ENCODE results near the gene FNDC3A.

The FNDC3A gene

DNA sequence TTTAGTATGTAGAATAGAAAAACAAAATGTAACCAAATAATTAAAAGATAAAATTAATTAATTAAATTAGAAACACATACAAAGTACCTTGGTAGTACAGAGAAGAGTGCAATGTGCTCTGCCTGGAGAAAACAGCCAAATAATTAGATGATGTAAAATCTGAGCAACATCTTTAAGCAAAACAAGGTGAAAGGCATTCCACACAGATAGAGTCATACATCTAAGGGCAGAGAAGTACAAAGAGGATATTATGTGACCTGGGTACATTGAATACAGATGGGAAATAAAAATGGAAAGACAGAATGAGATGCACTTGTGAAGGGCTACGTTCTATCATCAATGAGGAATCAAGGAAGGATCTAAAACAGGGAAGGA lies 25.2 kb upstream of the FNDC3A start:
- Histone ChIP-seq H3K4me3 (replicated peaks; ENCODE audit: low read depth, low read length) (no peak overlapping the region), H3K36me3 (ENCODE audit: control insufficient read depth, insufficient read depth, low read length) (no peaks in the 10 kb centered on the region), H3K27me3 (replicated peaks; ENCODE audit: control insufficient read depth, insufficient read depth, low read length) (no peaks in the 10 kb centered on the region; the same call in 1 of the 2 replicates)
- DNase-seq (ENCODE audit: extremely low read depth, insufficient read length): no peak
- TF ChIP-seq, protein P1, sequence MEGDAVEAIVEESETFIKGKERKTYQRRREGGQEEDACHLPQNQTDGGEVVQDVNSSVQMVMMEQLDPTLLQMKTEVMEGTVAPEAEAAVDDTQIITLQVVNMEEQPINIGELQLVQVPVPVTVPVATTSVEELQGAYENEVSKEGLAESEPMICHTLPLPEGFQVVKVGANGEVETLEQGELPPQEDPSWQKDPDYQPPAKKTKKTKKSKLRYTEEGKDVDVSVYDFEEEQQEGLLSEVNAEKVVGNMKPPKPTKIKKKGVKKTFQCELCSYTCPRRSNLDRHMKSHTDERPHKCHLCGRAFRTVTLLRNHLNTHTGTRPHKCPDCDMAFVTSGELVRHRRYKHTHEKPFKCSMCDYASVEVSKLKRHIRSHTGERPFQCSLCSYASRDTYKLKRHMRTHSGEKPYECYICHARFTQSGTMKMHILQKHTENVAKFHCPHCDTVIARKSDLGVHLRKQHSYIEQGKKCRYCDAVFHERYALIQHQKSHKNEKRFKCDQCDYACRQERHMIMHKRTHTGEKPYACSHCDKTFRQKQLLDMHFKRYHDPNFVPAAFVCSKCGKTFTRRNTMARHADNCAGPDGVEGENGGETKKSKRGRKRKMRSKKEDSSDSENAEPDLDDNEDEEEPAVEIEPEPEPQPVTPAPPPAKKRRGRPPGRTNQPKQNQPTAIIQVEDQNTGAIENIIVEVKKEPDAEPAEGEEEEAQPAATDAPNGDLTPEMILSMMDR (IDR thresholded peaks at IDR 0.05; ENCODE audit: insufficient read depth, low read length, poor library complexity, severe bottlenecking): no peak

DNA sequence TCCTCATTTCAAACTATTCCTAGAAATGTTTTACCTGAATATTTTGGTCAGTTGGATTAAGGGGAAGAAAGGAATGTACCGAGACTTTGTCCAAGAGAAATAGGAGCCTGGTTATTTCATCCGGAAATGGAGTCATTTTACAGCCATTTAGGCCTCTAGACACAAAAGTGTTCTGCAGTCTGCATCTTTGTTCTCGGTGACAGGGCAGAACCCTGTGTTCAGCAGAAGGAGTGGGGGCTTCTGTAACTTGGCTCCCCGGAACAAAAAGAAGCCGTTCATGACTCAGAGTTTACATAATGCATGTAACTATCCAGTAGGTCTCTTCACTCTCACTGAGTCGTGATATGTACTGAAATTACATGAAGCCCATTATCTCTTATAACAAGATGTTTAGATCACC lies 21.6 kb upstream of the FNDC3A start:
- no peak for DNase-seq (ENCODE audit: extremely low read depth, insufficient read length)
- H3K27me3 ChIP-seq (replicated peaks; ENCODE audit: control insufficient read depth, insufficient read depth, low read length): no peaks in the 10 kb centered on the region
- H3K36me3 ChIP-seq (ENCODE audit: control insufficient read depth, insufficient read depth, low read length): no peaks in the 10 kb centered on the region
- no peak overlapping the region for H3K4me3 ChIP-seq (replicated peaks; ENCODE audit: low read depth, low read length)
- TF ChIP-seq, protein P1 (IDR thresholded peaks at IDR 0.05; ENCODE audit: insufficient read depth, low read length, poor library complexity, severe bottlenecking): no peak

DNA sequence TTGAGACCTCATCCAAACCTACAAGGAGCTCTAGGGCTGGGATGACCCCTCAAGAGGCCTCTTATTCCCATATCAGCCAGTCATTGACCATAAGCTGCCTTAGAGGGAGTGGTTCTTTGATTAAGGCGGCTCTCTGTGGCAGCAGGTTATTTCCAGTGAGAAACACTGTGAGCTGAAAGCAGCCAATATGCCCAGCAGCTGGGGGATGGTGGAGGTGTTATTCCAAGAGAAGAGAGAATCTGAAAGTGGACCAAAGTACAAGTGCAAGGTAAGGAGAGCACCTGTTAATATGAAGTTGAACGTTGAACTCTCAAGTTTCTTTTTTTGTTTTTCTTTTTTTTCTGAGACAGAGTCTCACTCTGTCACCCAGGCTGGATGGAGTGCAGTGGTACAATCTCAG lies 20.2 kb upstream of the FNDC3A start:
- no peaks in the 10 kb centered on the region for H3K36me3 ChIP-seq (ENCODE audit: control insufficient read depth, insufficient read depth, low read length)
- DNase-seq (ENCODE audit: extremely low read depth, insufficient read length): no peak
- TF ChIP-seq, protein P1 (IDR thresholded peaks at IDR 0.05; ENCODE audit: insufficient read depth, low read length, poor library complexity, severe bottlenecking): no peak
- no peaks in the 10 kb centered on the region for H3K27me3 ChIP-seq (replicated peaks; ENCODE audit: control insufficient read depth, insufficient read depth, low read length)
- H3K4me3 ChIP-seq (replicated peaks; ENCODE audit: low read depth, low read length): no peak overlapping the region

- H3K4me3 ChIP-seq (replicated peaks; ENCODE audit: low read depth, low read length): no peak overlapping the region
- DNase-seq (ENCODE audit: extremely low read depth, insufficient read length): no peak
- no peaks in the 10 kb centered on the region for H3K27me3 ChIP-seq (replicated peaks; ENCODE audit: control insufficient read depth, insufficient read depth, low read length)
- no peaks in the 10 kb centered on the region for H3K36me3 ChIP-seq (ENCODE audit: control insufficient read depth, insufficient read depth, low read length)
- TF ChIP-seq, protein P1 (IDR thresholded peaks at IDR 0.05; ENCODE audit: insufficient read depth, low read length, poor library complexity, severe bottlenecking): no peak
Observed at GRCh38 chr13:48961379-48961778, 14.3 kb upstream of the FNDC3A start.

DNA sequence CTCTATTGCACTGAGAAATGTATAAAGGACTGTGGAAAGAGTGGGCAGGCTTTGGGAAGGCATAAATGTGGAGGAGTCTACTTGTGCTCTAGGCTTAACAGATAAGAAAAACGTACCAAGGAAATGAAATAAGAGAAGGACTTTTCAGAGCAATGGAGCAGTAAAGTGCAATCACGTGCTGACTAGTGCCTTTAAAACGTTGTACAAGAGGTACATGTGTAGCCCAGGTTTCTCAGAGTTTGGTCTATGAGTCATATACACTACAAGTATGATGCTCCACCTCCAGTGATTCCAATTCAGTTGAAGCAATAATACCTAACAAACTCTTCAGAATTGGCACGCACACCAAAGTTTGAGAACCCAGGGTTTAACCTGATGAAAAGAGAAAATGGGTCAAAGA lies 13.4 kb upstream of the FNDC3A start:
- no peak for DNase-seq (ENCODE audit: extremely low read depth, insufficient read length)
- H3K27me3 ChIP-seq (replicated peaks; ENCODE audit: control insufficient read depth, insufficient read depth, low read length): no peaks in the 10 kb centered on the region
- no peaks in the 10 kb centered on the region for H3K36me3 ChIP-seq (ENCODE audit: control insufficient read depth, insufficient read depth, low read length)
- no peak overlapping the region for H3K4me3 ChIP-seq (replicated peaks; ENCODE audit: low read depth, low read length)
- TF ChIP-seq, protein P1 (IDR thresholded peaks at IDR 0.05; ENCODE audit: insufficient read depth, low read length, poor library complexity, severe bottlenecking): no peak

- no peak for DNase-seq (ENCODE audit: extremely low read depth, insufficient read length)
- Histone ChIP-seq H3K27me3 (replicated peaks; ENCODE audit: control insufficient read depth, insufficient read depth, low read length) (no peaks in the 10 kb centered on the region), H3K36me3 (ENCODE audit: control insufficient read depth, insufficient read depth, low read length) (no peaks in the 10 kb centered on the region), H3K4me3 (replicated peaks; ENCODE audit: low read depth, low read length) (no peak overlapping the region)
- TF ChIP-seq, protein P1 (IDR thresholded peaks at IDR 0.05; ENCODE audit: insufficient read depth, low read length, poor library complexity, severe bottlenecking): no peak
Observed at GRCh38 chr13:48965736-48966135, 10.0 kb upstream of the FNDC3A start.

Data from GM06990 (cell line).